Mesothelial cell of epicardium (in vitro differentiated cells): Measurements from ENCODE around the gene VKORC1. TPM values are rescaled to one million over a fixed set of nuclear protein-coding genes. Genes with fewer than 3 reads are reported as not detected.

ENCODE experiments used
- DNase-seq, 2 experiments: peaks; one replicate each; pipeline ENCODE4 v3.0.0; 2021; ENCODE audit warnings: low spot score in 2 of 2; ENCODE audit not compliant: unreplicated experiment in 2 of 2
- H3K27ac Mint-ChIP-seq: 2 replicates; pipeline ENCODE4 v1.8.0; 2021; ENCODE audit warnings: mixed read lengths
- H3K27me3 Mint-ChIP-seq: 2 replicates; pipeline ENCODE4 v1.8.0; 2021; ENCODE audit warnings: low read depth, mixed read lengths
- H3K36me3 Mint-ChIP-seq: 2 replicates; pipeline ENCODE4 v1.8.0; 2021; ENCODE audit warnings: mixed read lengths
- H3K4me1 Mint-ChIP-seq: 2 replicates; pipeline ENCODE4 v1.8.0; 2021; ENCODE audit warnings: mixed read lengths
- H3K4me3 Mint-ChIP-seq: 2 replicates; pipeline ENCODE4 v1.8.0; 2021; ENCODE audit warnings: mild to moderate bottlenecking, moderate library complexity, mixed read lengths
- H3K9me3 Mint-ChIP-seq: 2 replicates; pipeline ENCODE4 v1.8.0; 2021; ENCODE audit warnings: mixed read lengths
- total RNA-seq: library from RNA; stranded (reverse); gene quantifications from 3 replicates; pipeline ENCODE4 v1.2.1, GENCODE V29; 2021
- TF ChIP-seq, protein P1 (sequence below): fragments of 200-600 bp; sonication (generic); IDR thresholded peaks from one replicate; pipeline ENCODE4 v1.5.0; 2021; ENCODE audit warnings: antibody characterized with exemption; ENCODE audit not compliant: unreplicated experiment

Gene VKORC1
- total RNA-seq, 1 donor from 2014 or later = 53.7 TPM

GRCh38 chr16:31071861-31072260, 22.7 kb downstream of the VKORC1 start:
- Mint-ChIP-seq H3K9me3 (no peaks in the 10 kb centered on the region), H3K27ac (peak overlapping the region; percentile 96), H3K4me1 (peaks cover 21% of the 10 kb centered on the region), H3K4me3 (peak overlapping the region; percentile 99), H3K27me3 (no peaks in the 10 kb centered on the region), H3K36me3 (no peaks in the 10 kb centered on the region)
- TF ChIP-seq, protein P1, sequence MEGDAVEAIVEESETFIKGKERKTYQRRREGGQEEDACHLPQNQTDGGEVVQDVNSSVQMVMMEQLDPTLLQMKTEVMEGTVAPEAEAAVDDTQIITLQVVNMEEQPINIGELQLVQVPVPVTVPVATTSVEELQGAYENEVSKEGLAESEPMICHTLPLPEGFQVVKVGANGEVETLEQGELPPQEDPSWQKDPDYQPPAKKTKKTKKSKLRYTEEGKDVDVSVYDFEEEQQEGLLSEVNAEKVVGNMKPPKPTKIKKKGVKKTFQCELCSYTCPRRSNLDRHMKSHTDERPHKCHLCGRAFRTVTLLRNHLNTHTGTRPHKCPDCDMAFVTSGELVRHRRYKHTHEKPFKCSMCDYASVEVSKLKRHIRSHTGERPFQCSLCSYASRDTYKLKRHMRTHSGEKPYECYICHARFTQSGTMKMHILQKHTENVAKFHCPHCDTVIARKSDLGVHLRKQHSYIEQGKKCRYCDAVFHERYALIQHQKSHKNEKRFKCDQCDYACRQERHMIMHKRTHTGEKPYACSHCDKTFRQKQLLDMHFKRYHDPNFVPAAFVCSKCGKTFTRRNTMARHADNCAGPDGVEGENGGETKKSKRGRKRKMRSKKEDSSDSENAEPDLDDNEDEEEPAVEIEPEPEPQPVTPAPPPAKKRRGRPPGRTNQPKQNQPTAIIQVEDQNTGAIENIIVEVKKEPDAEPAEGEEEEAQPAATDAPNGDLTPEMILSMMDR = no peak
- DNase-seq = no peak

GRCh38 chr16:31067342-31067741, 27.3 kb downstream of the VKORC1 start:
- H3K9me3 Mint-ChIP-seq = no peaks in the 10 kb centered on the region
- H3K27me3 Mint-ChIP-seq = no peaks in the 10 kb centered on the region
- TF ChIP-seq, protein P1 = no peak
- no peak overlapping the region for H3K27ac Mint-ChIP-seq
- no peak for DNase-seq
- peaks cover 12% of the 10 kb centered on the region for H3K36me3 Mint-ChIP-seq
- H3K4me1 Mint-ChIP-seq = peaks cover 15% of the 10 kb centered on the region
- H3K4me3 Mint-ChIP-seq = no peak overlapping the region

DNA sequence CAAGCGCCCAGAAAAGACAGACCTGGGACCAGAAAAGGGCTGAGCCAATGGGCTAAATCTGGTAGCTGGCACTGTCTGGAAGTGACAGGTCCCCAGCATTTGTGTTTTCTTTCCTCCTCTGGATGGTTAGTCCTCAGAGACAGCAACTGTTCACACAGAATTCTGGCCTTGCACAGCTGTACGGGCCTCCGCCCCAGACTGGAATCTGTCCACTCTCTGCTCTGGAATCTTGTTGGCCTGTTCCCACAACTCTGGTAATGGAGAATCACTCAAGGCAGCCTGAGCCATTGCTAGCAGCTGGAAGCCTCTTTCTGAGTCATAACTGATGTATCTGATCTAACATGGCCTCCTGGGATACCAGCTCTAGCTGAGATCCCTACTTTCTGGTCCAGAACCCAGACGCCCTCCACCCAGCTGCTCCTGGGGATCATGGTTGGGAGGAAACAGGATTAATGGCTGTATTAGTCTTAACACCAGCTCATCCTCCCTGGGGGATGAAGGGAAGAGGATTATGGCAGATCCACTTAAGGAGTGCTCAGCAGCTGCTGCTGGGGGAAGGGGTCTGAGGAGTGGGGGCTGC, 29.6 kb downstream of the VKORC1 start:
- Mint-ChIP-seq H3K4me1 (peaks cover 7% of the 10 kb centered on the region), H3K9me3 (no peaks in the 10 kb centered on the region), H3K27me3 (no peaks in the 10 kb centered on the region), H3K36me3 (peaks cover 25% of the 10 kb centered on the region), H3K27ac (peak overlapping the region; percentile 88), H3K4me3 (no peak overlapping the region)
- TF ChIP-seq, protein P1 = no peak
- DNase-seq = no peak

DNA sequence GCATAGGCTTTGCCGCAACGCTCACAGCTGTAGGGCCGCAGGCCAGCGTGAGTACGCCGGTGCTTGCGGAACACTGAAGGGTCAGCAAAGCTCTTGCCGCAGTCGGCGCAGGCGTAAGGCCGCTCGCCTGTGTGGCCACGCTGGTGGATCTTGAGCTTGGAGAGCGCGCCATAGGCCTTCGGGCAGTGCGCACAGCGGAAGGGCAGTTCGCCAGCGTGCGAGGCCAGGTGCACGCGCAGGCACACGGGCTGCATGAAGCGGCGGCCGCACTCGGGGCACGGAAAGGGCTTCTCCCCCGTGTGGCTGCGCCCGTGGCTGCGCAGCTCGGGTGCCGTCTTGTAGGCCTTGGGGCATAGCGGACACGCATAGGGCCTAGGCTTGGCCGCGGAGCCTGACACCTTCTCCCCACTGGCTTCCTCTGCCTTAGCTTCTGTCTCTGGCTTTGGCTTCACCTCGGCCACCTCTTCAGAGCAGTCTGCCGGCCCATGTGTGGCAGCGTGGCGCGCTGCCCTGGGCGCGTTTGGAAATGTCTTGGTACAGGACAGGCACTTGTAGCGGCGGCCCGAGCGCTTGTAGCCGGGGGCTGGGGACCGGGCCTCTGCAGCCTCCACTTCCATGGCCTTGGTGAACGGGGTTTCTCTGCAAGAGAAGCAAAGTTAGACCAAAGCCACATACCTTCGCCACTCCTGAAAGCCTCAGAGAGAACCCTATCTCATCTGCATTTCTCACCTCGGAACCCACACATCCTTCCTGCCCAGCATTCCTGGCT, 30.6 kb downstream of the VKORC1 start:
- peaks cover 7% of the 10 kb centered on the region for H3K4me1 Mint-ChIP-seq
- TF ChIP-seq, protein P1 = no peak
- DNase-seq = no peak
- no peaks in the 10 kb centered on the region for H3K27me3 Mint-ChIP-seq
- H3K9me3 Mint-ChIP-seq = no peaks in the 10 kb centered on the region
- no peak overlapping the region for H3K27ac Mint-ChIP-seq
- H3K4me3 Mint-ChIP-seq = no peak overlapping the region
- peaks cover 26% of the 10 kb centered on the region for H3K36me3 Mint-ChIP-seq

GRCh38 chr16:31063495-31063842, 31.1 kb downstream of the VKORC1 start:
- no peaks in the 10 kb centered on the region for H3K27me3 Mint-ChIP-seq
- no peaks in the 10 kb centered on the region for H3K9me3 Mint-ChIP-seq
- peaks cover 26% of the 10 kb centered on the region for H3K36me3 Mint-ChIP-seq
- peaks cover 7% of the 10 kb centered on the region for H3K4me1 Mint-ChIP-seq
- TF ChIP-seq, protein P1 = no peak
- no peak overlapping the region for H3K27ac Mint-ChIP-seq
- no peak overlapping the region for H3K4me3 Mint-ChIP-seq
- DNase-seq = no peak
